H1 (cell line): Measurements from ENCODE around the gene FMNL2. TPM values are rescaled to one million over a fixed set of nuclear protein-coding genes. Genes with fewer than 3 reads are reported as not detected.

ENCODE experiments used
- ATF2 ChIP-seq: IDR thresholded peaks from 2 replicates; pipeline ENCODE4 v1.6.1; 2012; ENCODE audit warnings: low read length, inconsistent platforms
- CTCF ChIP-seq, 3 experiments: IDR thresholded peaks; 1 replicate in 2 of 3; 2 replicates in 1 of 3; pipeline versions ENCODE4 v1.5.1 to v1.6.1; 2011; ENCODE audit warnings: low read length in 3 of 3, mild to moderate bottlenecking in 3 of 3, inconsistent platforms in 2 of 3, low read depth in 1 of 3, moderate library complexity in 1 of 3; ENCODE audit not compliant: insufficient read depth in 1 of 3; ENCODE audit errors: control extremely low read depth in 1 of 3
- FOSL1 ChIP-seq: IDR thresholded peaks from 2 replicates; pipeline ENCODE4 v1.6.1; 2011; ENCODE audit warnings: mild to moderate bottlenecking, low read depth, low read length, moderate library complexity; ENCODE audit not compliant: insufficient read depth
- RXRA ChIP-seq: IDR thresholded peaks from 2 replicates; pipeline ENCODE4 v1.6.1; 2011; ENCODE audit warnings: low read depth, mild to moderate bottlenecking, low read length, moderate library complexity; ENCODE audit not compliant: insufficient read depth
- TAF7 ChIP-seq: optimal IDR thresholded peaks from 2 replicates; pipeline ENCODE3; 2011; ENCODE audit warnings: low read depth, mild to moderate bottlenecking, inconsistent platforms, low read length, moderate library complexity, borderline replicate concordance
- polyA plus RNA-seq, 7 experiments: library from polyadenylated mRNA; depleted of rRNA in 3 of 7; stranded (reverse) in 5 of 7; unstranded in 2 of 7; fragments of >200 nt in 5 of 7; fragments of 200-250 nt in 2 of 7; gene quantifications; 1 replicate in 5 of 7; 2 replicates in 1 of 7; 4 replicates in 1 of 7; pipeline versions ENCODE4 v1.2.1 to v1.2.3, GENCODE V29; 2011 to 2013; ENCODE audit warnings: missing spikeins in 2 of 7, mixed read lengths in 2 of 7
- total RNA-seq: library from RNA; stranded (reverse); fragmentation: NEBNext Ultra II Directional; extraction: Animal tissue kit (Norgen Biotek cat#: 25700); gene quantifications from 2 replicates; pipeline ENCODE4 v1.2.1, GENCODE V29; 2021

The FMNL2 gene
- total and polyA plus RNA-seq, 2 of the 8 experiments (the other 6 are each of a cell fraction or from before 2014, with no cell fraction given): 15.5 to 45.1 TPM

GRCh38 chr2:152542337-152542994, 207.5 kb downstream of the FMNL2 start (continued):
- TF ChIP-seq CTCF (IDR thresholded peaks at IDR 0.05; ENCODE audit: control extremely low read depth in 1 of 3, insufficient read depth in 1 of 3, low read depth in 1 of 3, low read length in 3 of 3) (no peak), ATF2 (no peak), RXRA (no peak), TAF7 (no peak), FOSL1 (no peak)
